Smooth muscle cell (in vitro differentiated cells): Measurements from ENCODE around the gene DNAH17. TPM values are rescaled to one million over a fixed set of nuclear protein-coding genes. Genes with fewer than 3 reads are reported as not detected.

Source experiments
- DNase-seq: peaks from one replicate; lab custom pipeline; 2025; ENCODE audit not compliant: unreplicated experiment; lab: John Stamatoyannopoulos, UW
- H2AFZ ChIP-seq: fragments of 200-600 bp; sonication (generic); 2 replicates; pipeline ENCODE4 v1.6.0; 2016; ENCODE audit warnings: antibody characterized with exemption, low read depth, mild to moderate bottlenecking
- H3F3A ChIP-seq: fragments of 200-600 bp; sonication (generic); 2 replicates; pipeline ENCODE4 v1.6.0; 2017; ENCODE audit warnings: antibody characterized with exemption, low read depth
- H3K27ac ChIP-seq: fragments of 200-600 bp; sonication (generic); 2 replicates; pipeline ENCODE4 v1.5.1; 2016; ENCODE audit warnings: low read depth, mild to moderate bottlenecking
- H3K27me3 ChIP-seq: fragments of 200-600 bp; sonication (generic); 2 replicates; pipeline ENCODE4 v1.6.1; 2016; ENCODE audit warnings: low read depth, mild to moderate bottlenecking
- H3K36me3 ChIP-seq: fragments of 200-600 bp; sonication (generic); 2 replicates; pipeline ENCODE4 v1.5.1; 2016; ENCODE audit warnings: low read depth
- H3K4me1 ChIP-seq: fragments of 200-600 bp; sonication (generic); 2 replicates; pipeline ENCODE4 v1.5.1; 2016; ENCODE audit warnings: low read depth
- H3K4me2 ChIP-seq: fragments of 200-600 bp; sonication (generic); 2 replicates; pipeline ENCODE4 v1.6.0; 2016; ENCODE audit warnings: mild to moderate bottlenecking
- H3K4me3 ChIP-seq: fragments of 200-600 bp; sonication (generic); 2 replicates; pipeline ENCODE4 v1.5.1; 2016; ENCODE audit warnings: mild to moderate bottlenecking
- H3K79me2 ChIP-seq: fragments of 200-600 bp; sonication (generic); 2 replicates; pipeline ENCODE4 v1.6.0; 2016; ENCODE audit warnings: low read depth, mild to moderate bottlenecking
- H3K9ac ChIP-seq: fragments of 200-600 bp; sonication (generic); 2 replicates; pipeline ENCODE4 v1.6.0; 2016; ENCODE audit warnings: low read depth
- H3K9me3 ChIP-seq: fragments of 200-600 bp; sonication (generic); replicated peaks from 2 replicates; pipeline ENCODE4 v1.5.1; 2016; ENCODE audit warnings: low read depth
- H4K20me1 ChIP-seq: fragments of 200-600 bp; sonication (generic); 2 replicates; pipeline ENCODE4 v1.6.0; 2016; ENCODE audit warnings: low read depth
- WGBS: methylation state at CpG from one replicate; pipeline ENCODE4 v1.1.7; 2016; ENCODE audit warnings: low lambda C conversion rate; 5-methylcytosine and 5-hydroxymethylcytosine counted together
- polyA plus RNA-seq: library from polyadenylated mRNA; unstranded; fragments of >200 nt; fragmentation: Nextera tagmentation; extraction: Ambion mirVana; gene quantifications from 2 replicates; pipeline ENCODE4 v1.2.1, GENCODE V29; 2016
- total RNA-seq: library from RNA; depleted of rRNA; stranded (reverse); fragments of >200 nt; gene quantifications from 2 replicates; pipeline ENCODE4 v1.2.3, GENCODE V29; 2014
- TF ChIP-seq, protein P1 (sequence below): fragments of 200-600 bp; sonication (generic); IDR thresholded peaks from 2 replicates; pipeline ENCODE4 v1.5.1; 2017; ENCODE audit warnings: borderline replicate concordance, mild to moderate bottlenecking, antibody characterized with exemption; ENCODE audit not compliant: insufficient read depth, poor library complexity, severe bottlenecking

The DNAH17 gene
- total and polyA plus RNA-seq, 2 experiments from 2014 or later = 0.18 to 0.98 TPM

DNA sequence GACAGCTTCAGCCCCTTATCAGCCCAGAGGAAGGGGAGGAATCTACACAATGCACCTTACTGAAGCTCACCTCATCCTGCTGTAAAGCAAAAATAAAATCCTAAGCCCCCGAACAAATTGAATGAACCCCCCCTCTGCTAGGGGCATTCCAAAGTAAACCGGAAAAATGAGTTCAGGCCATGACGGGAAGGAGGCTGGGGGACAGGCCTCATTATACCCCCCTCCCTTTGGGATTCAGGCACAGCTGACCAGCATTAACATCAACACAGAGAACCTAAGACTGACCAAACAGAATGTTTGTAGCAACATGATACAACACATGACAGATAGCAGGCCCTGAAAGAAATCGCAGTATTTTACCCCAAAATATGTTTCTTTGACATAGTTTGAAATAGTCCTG, 64.2 kb downstream of the DNAH17 start:
- H4K20me1 ChIP-seq = no peaks in the 10 kb centered on the region
- no peak for DNase-seq
- no peaks in the 10 kb centered on the region for H3K27me3 ChIP-seq
- H3K4me2 ChIP-seq = no peak overlapping the region
- H3K4me1 ChIP-seq = no peaks in the 10 kb centered on the region
- no peak overlapping the region for H2AFZ ChIP-seq
- TF ChIP-seq, protein P1, sequence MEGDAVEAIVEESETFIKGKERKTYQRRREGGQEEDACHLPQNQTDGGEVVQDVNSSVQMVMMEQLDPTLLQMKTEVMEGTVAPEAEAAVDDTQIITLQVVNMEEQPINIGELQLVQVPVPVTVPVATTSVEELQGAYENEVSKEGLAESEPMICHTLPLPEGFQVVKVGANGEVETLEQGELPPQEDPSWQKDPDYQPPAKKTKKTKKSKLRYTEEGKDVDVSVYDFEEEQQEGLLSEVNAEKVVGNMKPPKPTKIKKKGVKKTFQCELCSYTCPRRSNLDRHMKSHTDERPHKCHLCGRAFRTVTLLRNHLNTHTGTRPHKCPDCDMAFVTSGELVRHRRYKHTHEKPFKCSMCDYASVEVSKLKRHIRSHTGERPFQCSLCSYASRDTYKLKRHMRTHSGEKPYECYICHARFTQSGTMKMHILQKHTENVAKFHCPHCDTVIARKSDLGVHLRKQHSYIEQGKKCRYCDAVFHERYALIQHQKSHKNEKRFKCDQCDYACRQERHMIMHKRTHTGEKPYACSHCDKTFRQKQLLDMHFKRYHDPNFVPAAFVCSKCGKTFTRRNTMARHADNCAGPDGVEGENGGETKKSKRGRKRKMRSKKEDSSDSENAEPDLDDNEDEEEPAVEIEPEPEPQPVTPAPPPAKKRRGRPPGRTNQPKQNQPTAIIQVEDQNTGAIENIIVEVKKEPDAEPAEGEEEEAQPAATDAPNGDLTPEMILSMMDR = no peak
- WGBS = 88% methylated on average over 4 of the region's 4 CpGs
- no peaks in the 10 kb centered on the region for H3K79me2 ChIP-seq
- H3K36me3 ChIP-seq = no peaks in the 10 kb centered on the region
- no peaks in the 10 kb centered on the region for H3K9me3 ChIP-seq
- no peak overlapping the region for H3K9ac ChIP-seq
- no peak overlapping the region for H3K4me3 ChIP-seq
- no peaks in the 10 kb centered on the region for H3F3A ChIP-seq
- no peak overlapping the region for H3K27ac ChIP-seq

DNA sequence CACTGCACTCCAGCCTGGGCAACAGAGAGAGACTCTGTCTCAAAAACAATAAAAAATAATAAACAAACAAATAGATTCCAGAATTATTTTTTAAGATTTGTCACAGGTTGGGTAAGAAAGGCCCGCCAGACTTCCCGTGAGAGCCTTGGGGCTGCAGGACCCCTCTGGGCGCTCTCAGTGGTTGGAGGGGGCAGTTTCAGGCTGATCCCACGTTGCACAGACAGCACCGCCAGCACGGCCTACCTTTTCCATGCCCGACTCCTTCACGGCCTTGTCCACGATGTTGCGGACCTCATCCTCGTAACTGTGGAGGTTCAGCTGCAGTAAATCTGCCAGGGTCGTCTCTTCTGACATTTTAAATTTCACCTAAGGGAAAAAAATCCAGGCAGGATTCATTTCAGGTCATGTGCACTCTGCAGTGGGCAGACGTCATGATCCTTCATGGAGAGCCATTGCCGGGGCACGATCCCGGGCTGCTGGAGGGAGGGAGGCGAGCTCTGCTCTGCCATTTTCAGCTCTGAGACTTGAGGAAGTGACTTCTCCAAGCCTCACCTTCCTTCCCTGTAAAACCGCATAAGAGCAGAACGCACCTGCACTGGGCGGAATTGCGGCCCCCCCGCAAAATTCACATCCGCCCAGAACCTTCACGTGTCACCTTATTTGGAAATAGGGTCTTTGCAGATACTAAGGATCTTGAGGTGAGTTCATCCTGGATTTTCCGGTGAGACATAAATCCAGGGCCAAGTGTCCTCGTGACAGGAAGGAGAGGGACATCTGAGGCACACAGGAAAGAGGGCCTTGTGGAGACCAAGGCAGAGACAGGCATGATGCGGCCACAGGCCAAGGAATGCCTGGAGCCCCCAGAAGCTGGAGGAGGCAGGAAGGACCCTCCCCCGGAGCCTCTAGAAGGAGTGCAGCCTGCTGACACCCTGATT, 66.8 kb downstream of the DNAH17 start:
- Histone ChIP-seq H3K4me1 (no peaks in the 10 kb centered on the region), H3K79me2 (no peaks in the 10 kb centered on the region), H4K20me1 (no peaks in the 10 kb centered on the region), H2AFZ (no peak overlapping the region), H3K27ac (no peak overlapping the region), H3K27me3 (no peaks in the 10 kb centered on the region), H3K36me3 (no peaks in the 10 kb centered on the region), H3K4me3 (no peak overlapping the region), H3K9ac (no peak overlapping the region), H3K9me3 (no peaks in the 10 kb centered on the region), H3K4me2 (no peak overlapping the region), H3F3A (no peaks in the 10 kb centered on the region)
- WGBS = 91% methylated on average over 28 of the region's 28 CpGs
- TF ChIP-seq, protein P1 = no peak
- DNase-seq = no peak

DNA sequence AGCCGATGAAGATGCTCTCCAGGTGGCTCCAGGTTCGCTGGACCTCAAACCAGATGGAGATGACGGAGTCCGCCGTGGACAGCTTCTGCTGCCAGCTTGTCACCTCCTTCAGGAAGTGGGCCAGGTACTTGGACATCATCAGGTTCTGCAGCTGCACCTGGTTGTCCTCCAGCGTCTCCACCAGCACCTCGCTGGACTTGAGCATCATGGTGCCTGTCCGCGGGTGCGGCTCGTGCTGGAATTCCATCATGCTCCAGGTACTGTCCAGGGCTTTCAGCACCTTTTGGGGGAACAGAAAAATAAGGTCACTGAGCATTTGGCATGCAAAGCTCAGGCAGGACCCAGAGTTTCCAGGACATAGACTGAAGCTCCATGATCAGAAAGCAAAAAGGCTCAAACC, 69.7 kb downstream of the DNAH17 start:
- Histone ChIP-seq H3F3A (no peaks in the 10 kb centered on the region), H2AFZ (no peak overlapping the region), H3K27me3 (no peaks in the 10 kb centered on the region), H3K9me3 (no peaks in the 10 kb centered on the region), H3K9ac (no peak overlapping the region), H3K27ac (no peak overlapping the region), H3K4me3 (no peak overlapping the region), H4K20me1 (no peaks in the 10 kb centered on the region), H3K4me2 (no peak overlapping the region), H3K79me2 (no peaks in the 10 kb centered on the region), H3K4me1 (no peaks in the 10 kb centered on the region), H3K36me3 (no peaks in the 10 kb centered on the region)
- 95% methylated on average over 11 of the region's 11 CpGs for WGBS
- no peak for DNase-seq
- TF ChIP-seq, protein P1 = no peak
